Activated T-cell treated with anti-CD3 and anti-CD28 coated beads, Interleukin-2, amount 50 U/mL, for 72 hours (primary cell): ENCODE data around the gene ANP32E. TPM values are rescaled to one million over a fixed set of nuclear protein-coding genes. Genes with fewer than 3 reads are reported as not detected.

Experiments
- ATAC-seq, 2 donors: fragments of 150-1000 bp; cut with Tn5 transposase; replicated peaks in 1 of 2; 2 replicates each; pipeline ENCODE4 v1.10.0; 2021; ENCODE audit warnings: moderate library complexity in 2 of 2, mild to moderate bottlenecking in 1 of 2
- DNase-seq, 2 donors: peaks; one replicate each; pipeline ENCODE4 v3.0.0; 2021 to 2022; ENCODE audit warnings: mixed read lengths in 1 of 2
- H3K27ac Mint-ChIP-seq: one replicate; pipeline ENCODE4 v1.8.0; 2022; ENCODE audit warnings: mild to moderate bottlenecking, moderate library complexity, mixed read lengths
- H3K27me3 Mint-ChIP-seq: one replicate; pipeline ENCODE4 v1.8.0; 2022; ENCODE audit warnings: low read depth, mixed read lengths
- H3K36me3 Mint-ChIP-seq, 2 donors: one replicate each; pipeline ENCODE4 v1.8.0; 2022; ENCODE audit warnings: mixed read lengths in 2 of 2, mild to moderate bottlenecking in 1 of 2; ENCODE audit not compliant: insufficient read depth in 2 of 2
- H3K4me1 Mint-ChIP-seq: one replicate; pipeline ENCODE4 v1.8.0; 2022; ENCODE audit warnings: low read depth, mixed read lengths
- H3K4me3 Mint-ChIP-seq, 2 donors: one replicate each; pipeline ENCODE4 v1.8.0; 2022; ENCODE audit warnings: mild to moderate bottlenecking in 2 of 2, mixed read lengths in 2 of 2, moderate library complexity in 2 of 2
- H3K9me3 Mint-ChIP-seq, 2 donors: one replicate each; pipeline ENCODE4 v1.8.0; 2022; ENCODE audit warnings: mixed read lengths in 2 of 2
- total RNA-seq, 2 donors: library from RNA; stranded (reverse); gene quantifications; one replicate each; pipeline ENCODE4 v1.2.3, GENCODE V29; 2022

Gene ANP32E
- total RNA-seq, 2 donors from 2014 or later, result 151 to 157 TPM

- ATAC-seq, result no peak
- Mint-ChIP-seq H3K4me3 (no peak overlapping the region), H3K27ac (no peak overlapping the region), H3K27me3 (peaks cover 9% of the 10 kb centered on the region), H3K4me1 (peaks cover 16% of the 10 kb centered on the region), H3K36me3 (peaks cover 5 to 15% of the 10 kb centered on the region in 2 donors), H3K9me3 (no peaks in the 10 kb centered on the region)
- DNase-seq, result no peak
Measured at GRCh38 chr1:150263549-150263948, 27.6 kb upstream of the ANP32E start.

GRCh38 chr1:150262388-150263320 is 26.7 kb upstream of the ANP32E start:
- no peak for ATAC-seq
- peaks cover 18% of the 10 kb centered on the region for H3K27me3 Mint-ChIP-seq
- peaks cover 11% of the 10 kb centered on the region for H3K4me1 Mint-ChIP-seq
- no peak overlapping the region for H3K4me3 Mint-ChIP-seq
- H3K36me3 Mint-ChIP-seq, result peaks cover 2 to 12% of the 10 kb centered on the region in 2 donors
- H3K27ac Mint-ChIP-seq, result no peak overlapping the region
- no peak for DNase-seq
- no peaks in the 10 kb centered on the region for H3K9me3 Mint-ChIP-seq

- no peak overlapping the region for H3K4me3 Mint-ChIP-seq
- peaks cover 7% of the 10 kb centered on the region for H3K4me1 Mint-ChIP-seq
- peaks cover 31% of the 10 kb centered on the region for H3K27me3 Mint-ChIP-seq
- DNase-seq, result no peak
- peaks cover 0 to 9% of the 10 kb centered on the region in 2 donors for H3K36me3 Mint-ChIP-seq
- H3K9me3 Mint-ChIP-seq, result no peaks in the 10 kb centered on the region
- no peak overlapping the region for H3K27ac Mint-ChIP-seq
- no peak for ATAC-seq
Measured at GRCh38 chr1:150261367-150261766, 25.5 kb upstream of the ANP32E start.

DNA sequence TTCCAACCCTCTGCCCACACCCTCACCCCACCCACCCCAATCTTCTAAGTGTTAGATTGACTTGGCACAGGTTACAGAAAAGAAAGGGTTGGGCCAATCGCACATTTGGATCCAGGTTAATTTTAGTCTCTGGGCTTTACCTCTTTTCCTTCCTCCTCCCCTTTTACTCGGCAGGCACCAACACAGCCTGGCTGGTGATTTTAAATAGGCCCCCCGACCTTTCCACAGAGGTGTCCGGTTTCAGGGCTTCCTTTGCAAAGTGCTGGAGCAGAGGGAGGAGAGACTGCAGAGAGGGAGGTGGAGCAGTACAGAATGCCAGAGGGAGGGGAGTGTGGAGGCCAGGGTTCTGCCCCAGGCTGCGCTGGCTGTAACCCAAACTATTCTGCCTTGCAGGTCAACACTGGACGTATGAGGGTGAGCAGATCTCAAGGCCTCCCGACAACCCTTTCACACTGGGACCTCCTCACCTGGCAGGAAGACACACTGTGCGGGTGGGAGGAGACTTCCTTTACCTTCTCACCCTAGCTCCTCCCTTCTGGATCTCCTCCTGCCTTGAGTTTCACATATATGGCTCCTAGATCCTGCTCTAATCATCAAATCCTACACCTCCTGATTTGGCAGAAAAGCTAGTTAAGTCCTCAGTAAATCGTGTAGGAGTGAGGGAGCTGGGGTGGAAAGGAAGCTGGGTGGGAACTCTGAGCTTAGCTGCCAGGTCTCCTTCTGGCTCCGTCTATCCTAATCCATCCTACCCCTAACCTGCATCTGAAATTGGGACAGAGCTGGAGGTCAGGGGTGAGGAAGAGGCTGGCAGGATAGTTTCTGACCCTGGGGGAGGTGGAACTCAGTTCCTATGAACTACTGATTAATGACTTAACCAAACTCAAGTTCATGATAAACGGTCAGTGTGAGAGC is 24.1 kb upstream of the ANP32E start:
- H3K27ac Mint-ChIP-seq, result no peak overlapping the region
- no peak overlapping the region for H3K4me3 Mint-ChIP-seq
- H3K4me1 Mint-ChIP-seq, result peaks cover 19% of the 10 kb centered on the region
- ATAC-seq (no peak), DNase-seq (no peak)
- H3K36me3 Mint-ChIP-seq, result peaks cover 0 to 2% of the 10 kb centered on the region in 2 donors
- peaks cover 44% of the 10 kb centered on the region for H3K27me3 Mint-ChIP-seq
- H3K9me3 Mint-ChIP-seq, result no peaks in the 10 kb centered on the region

GRCh38 chr1:150259217-150259616 is 23.3 kb upstream of the ANP32E start:
- no peak for ATAC-seq
- H3K4me3 Mint-ChIP-seq, result no peak overlapping the region
- no peak overlapping the region for H3K27ac Mint-ChIP-seq

DNA sequence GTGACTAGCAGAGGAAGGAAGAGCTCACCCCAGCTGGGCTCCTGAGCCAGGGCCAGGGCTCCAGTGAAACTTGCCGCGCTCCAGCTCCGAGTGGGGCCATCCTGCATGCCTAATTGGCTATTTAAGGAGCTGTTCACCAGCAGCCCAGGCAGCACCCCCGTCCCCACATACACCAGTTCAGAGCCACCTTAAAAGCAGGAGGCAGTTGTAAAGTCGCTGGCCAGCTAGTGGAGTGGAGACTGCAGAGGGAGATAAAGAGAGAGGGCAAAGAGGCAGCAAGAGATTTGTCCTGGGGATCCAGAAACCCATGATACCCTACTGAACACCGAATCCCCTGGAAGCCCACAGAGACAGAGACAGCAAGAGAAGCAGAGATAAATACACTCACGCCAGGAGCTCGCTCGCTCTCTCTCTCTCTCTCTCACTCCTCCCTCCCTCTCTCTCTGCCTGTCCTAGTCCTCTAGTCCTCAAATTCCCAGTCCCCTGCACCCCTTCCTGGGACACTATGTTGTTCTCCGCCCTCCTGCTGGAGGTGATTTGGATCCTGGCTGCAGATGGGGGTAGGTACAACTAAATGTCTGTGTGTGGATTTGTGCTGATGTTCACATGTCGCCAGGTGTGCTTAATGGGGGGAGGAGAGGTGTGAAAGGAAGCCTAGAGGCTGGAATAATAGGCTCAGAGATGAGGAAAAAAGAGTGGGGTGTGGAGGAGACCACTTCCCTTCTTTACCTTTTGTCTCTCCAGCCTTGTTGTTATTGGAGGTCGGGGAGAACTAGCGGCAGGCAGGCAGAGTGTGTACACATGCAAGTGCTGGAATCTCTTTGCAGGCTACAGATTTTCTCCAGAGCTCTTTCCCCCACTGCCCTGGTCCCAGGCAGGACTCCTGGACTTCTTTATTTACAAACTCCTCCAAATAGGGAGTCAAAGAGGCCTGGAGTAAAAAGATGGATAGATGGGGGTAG is 22.0 kb upstream of the ANP32E start, which contains the start of gene CA14:
CA14 (plus strand) TSS at position 151 of the 962 bp plus-strand sequence; CDS start at position 506, 355 bp downstream.
- no peaks in the 10 kb centered on the region for H3K9me3 Mint-ChIP-seq
- H3K27ac Mint-ChIP-seq, result no peak within 1 kb of the TSS
- peaks cover 19% of the 10 kb centered on the region for H3K4me1 Mint-ChIP-seq
- ATAC-seq, result no peak
- no peaks in the 10 kb centered on the region for H3K36me3 Mint-ChIP-seq
- peaks cover 51% of the 10 kb centered on the region for H3K27me3 Mint-ChIP-seq
- H3K4me3 Mint-ChIP-seq, result peak within 1 kb of the TSS; percentile 78
- DNase-seq, result no peak

More at GRCh38 chr1:150259217-150259616, 23.3 kb upstream of the ANP32E start:
- peaks cover 19% of the 10 kb centered on the region for H3K4me1 Mint-ChIP-seq
- no peak for DNase-seq
- H3K36me3 Mint-ChIP-seq, result no peaks in the 10 kb centered on the region
- peaks cover 45% of the 10 kb centered on the region for H3K27me3 Mint-ChIP-seq
- no peaks in the 10 kb centered on the region for H3K9me3 Mint-ChIP-seq

- H3K27ac Mint-ChIP-seq, result no peak overlapping the region
Measured at GRCh38 chr1:150256554-150257341, 20.8 kb upstream of the ANP32E start.

GRCh38 chr1:150256198-150256553 is 20.3 kb upstream of the ANP32E start:
- ATAC-seq (no peak), DNase-seq (no peak)
- H3K27me3 Mint-ChIP-seq, result peaks cover 51% of the 10 kb centered on the region
- H3K9me3 Mint-ChIP-seq, result no peaks in the 10 kb centered on the region
- H3K4me3 Mint-ChIP-seq, result peak overlapping the region; percentile 78
- no peaks in the 10 kb centered on the region for H3K36me3 Mint-ChIP-seq
- peaks cover 19% of the 10 kb centered on the region for H3K4me1 Mint-ChIP-seq
- peak overlapping the region; percentile 14 for H3K27ac Mint-ChIP-seq

More at GRCh38 chr1:150256554-150257341, 20.8 kb upstream of the ANP32E start:
- Mint-ChIP-seq H3K4me1 (peaks cover 19% of the 10 kb centered on the region), H3K9me3 (no peaks in the 10 kb centered on the region), H3K4me3 (peak overlapping the region; percentile 78), H3K36me3 (no peaks in the 10 kb centered on the region), H3K27me3 (peaks cover 51% of the 10 kb centered on the region)
- ATAC-seq, result no peak
- DNase-seq, result no peak

GRCh38 chr1:150249936-150250335 is 14.0 kb upstream of the ANP32E start:
- H3K9me3 Mint-ChIP-seq, result no peaks in the 10 kb centered on the region
- H3K27ac Mint-ChIP-seq, result no peak overlapping the region
- no peak for ATAC-seq

DNA sequence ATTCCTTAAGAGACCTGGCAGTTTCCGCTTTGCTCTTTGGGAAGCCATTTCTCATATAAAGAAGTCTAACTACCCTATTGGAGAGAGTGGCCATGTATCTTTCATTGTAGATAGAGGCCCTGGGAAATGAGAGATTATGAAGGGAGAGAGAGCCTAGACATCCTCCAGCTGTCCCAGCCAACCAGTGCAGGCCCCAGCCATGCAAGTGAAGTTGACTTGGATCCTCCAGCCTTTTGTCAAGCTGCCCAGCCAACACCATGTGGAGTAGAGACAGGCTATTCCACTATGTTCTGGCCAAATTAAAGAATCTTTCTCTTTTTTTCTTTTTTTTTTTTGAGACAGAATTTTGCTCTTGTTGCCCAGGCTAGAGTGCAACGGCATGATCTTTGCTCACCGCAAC is 7.1 kb upstream of the ANP32E start:
- Mint-ChIP-seq H3K27ac (no peak overlapping the region), H3K36me3 (no peaks in the 10 kb centered on the region), H3K4me1 (no peaks in the 10 kb centered on the region), H3K9me3 (no peaks in the 10 kb centered on the region), H3K4me3 (no peak overlapping the region), H3K27me3 (no peaks in the 10 kb centered on the region)
- ATAC-seq (no peak), DNase-seq (no peak)

More at GRCh38 chr1:150249936-150250335, 14.0 kb upstream of the ANP32E start:
- no peak for DNase-seq
- peaks cover 7% of the 10 kb centered on the region for H3K27me3 Mint-ChIP-seq
- no peaks in the 10 kb centered on the region for H3K36me3 Mint-ChIP-seq
- H3K4me1 Mint-ChIP-seq, result no peaks in the 10 kb centered on the region
- no peak overlapping the region for H3K4me3 Mint-ChIP-seq

GRCh38 chr1:150237746-150238145 is 1.8 kb upstream of the ANP32E start:
- no peak overlapping the region for H3K27ac Mint-ChIP-seq
- DNase-seq (no peak), ATAC-seq (no peak)
- H3K4me3 Mint-ChIP-seq, result peak overlapping the region; percentile 6 to 27
- H3K4me1 Mint-ChIP-seq, result peaks cover 18% of the 10 kb centered on the region
- no peaks in the 10 kb centered on the region for H3K27me3 Mint-ChIP-seq
- H3K36me3 Mint-ChIP-seq, result peaks cover 2% of the 10 kb centered on the region in 2 donors
- no peaks in the 10 kb centered on the region for H3K9me3 Mint-ChIP-seq
